ENCODE data around the gene PHC1.

Gene PHC1

DNA sequence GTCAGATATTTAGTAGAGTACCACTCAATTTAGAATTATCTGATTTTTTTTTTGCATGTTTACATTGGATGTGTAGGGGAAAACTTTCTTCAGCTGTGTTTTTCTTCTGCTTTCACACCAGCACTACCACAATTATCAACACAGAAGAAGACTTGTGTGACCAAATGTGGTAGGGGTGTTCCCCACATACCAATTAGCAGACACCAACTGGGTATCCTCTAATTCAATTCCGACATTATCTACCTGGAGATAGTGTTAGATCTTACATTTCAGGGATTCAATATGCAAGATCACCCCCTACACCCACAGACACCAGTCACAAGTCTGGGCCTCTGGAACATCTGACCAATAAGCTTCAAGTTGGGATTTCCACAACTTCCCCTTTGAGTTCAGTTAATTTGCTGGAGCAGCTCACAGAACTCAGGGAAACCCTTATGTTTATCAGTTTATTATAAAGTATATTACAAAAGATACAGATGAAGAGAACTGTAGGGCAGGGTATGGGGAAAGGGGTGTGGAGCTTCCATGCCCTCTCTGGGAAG, 71.0 kb downstream of the PHC1 start:
- no peaks in the 10 kb centered on the region for H3K4me1 ChIP-seq
- no peak for DNase-seq
- no peak overlapping the region for H3K4me3 ChIP-seq
- no peaks in the 10 kb centered on the region for H3K36me3 ChIP-seq
- intact Hi-C loops (cut with DNase I; ENCODE audit: low total_unique reads), result no loop called here
- no peaks in the 10 kb centered on the region for H3K27me3 ChIP-seq
- H3K9me3 ChIP-seq, result peaks cover 0 to 6% (median 0%) of the 10 kb centered on the region in 3 donors
- TF ChIP-seq, protein P1, sequence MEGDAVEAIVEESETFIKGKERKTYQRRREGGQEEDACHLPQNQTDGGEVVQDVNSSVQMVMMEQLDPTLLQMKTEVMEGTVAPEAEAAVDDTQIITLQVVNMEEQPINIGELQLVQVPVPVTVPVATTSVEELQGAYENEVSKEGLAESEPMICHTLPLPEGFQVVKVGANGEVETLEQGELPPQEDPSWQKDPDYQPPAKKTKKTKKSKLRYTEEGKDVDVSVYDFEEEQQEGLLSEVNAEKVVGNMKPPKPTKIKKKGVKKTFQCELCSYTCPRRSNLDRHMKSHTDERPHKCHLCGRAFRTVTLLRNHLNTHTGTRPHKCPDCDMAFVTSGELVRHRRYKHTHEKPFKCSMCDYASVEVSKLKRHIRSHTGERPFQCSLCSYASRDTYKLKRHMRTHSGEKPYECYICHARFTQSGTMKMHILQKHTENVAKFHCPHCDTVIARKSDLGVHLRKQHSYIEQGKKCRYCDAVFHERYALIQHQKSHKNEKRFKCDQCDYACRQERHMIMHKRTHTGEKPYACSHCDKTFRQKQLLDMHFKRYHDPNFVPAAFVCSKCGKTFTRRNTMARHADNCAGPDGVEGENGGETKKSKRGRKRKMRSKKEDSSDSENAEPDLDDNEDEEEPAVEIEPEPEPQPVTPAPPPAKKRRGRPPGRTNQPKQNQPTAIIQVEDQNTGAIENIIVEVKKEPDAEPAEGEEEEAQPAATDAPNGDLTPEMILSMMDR (IDR thresholded peaks at IDR 0.05), result no peak
- no peak overlapping the region for H3K27ac ChIP-seq

DNA sequence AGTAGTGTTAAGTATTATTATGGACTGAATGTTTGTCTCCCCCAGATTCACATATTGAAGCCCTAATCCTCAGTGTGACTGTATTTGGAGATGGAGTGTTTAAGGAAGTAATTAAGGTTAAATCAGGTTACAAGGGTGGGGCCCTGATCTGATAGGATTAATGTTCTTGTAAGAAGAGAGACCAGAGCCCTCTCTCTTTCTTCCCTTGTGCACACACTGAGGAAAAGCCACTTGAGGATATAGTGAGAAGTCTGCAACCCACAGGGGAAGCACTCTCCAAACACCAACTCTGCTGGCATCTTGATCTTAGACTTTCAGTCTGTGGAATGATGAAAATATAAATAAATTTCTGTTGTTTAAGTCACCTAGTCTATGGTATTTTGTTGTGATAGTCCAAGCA, 72.9 kb downstream of the PHC1 start:
- no peak overlapping the region for H3K27ac ChIP-seq
- no peaks in the 10 kb centered on the region for H3K9me3 ChIP-seq
- H3K4me3 ChIP-seq, result no peak overlapping the region
- no peaks in the 10 kb centered on the region for H3K36me3 ChIP-seq
- intact Hi-C loops (cut with DNase I; ENCODE audit: low total_unique reads), result no loop called here
- H3K4me1 ChIP-seq, result no peaks in the 10 kb centered on the region
- no peak for DNase-seq
- TF ChIP-seq, protein P1 (IDR thresholded peaks at IDR 0.05), result no peak
- no peaks in the 10 kb centered on the region for H3K27me3 ChIP-seq

DNA sequence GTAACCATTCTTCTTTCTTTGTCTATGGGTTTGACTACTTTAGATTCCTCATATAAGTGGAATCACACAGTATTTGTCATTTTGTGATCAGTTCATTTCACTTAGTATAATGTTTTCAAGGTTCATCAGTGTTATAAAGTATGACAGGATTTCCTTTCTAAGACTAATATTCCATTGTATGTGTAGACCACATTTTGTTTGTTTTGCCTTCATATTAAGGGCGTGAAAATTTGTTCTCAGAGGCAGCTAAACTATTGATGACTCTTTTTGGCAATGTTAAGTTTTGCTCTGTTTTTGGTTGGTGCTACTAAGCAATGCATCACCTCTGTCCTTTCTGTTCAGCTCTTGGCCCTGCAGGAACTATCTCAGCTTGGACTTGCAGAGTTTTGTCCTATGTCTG, 73.4 kb downstream of the PHC1 start:
- H3K9me3 ChIP-seq, result no peaks in the 10 kb centered on the region
- no peak overlapping the region for H3K27ac ChIP-seq
- no peaks in the 10 kb centered on the region for H3K36me3 ChIP-seq
- H3K4me1 ChIP-seq, result no peaks in the 10 kb centered on the region
- TF ChIP-seq, protein P1 (IDR thresholded peaks at IDR 0.05), result no peak
- no peak for DNase-seq
- intact Hi-C loops (cut with DNase I; ENCODE audit: low total_unique reads), result no loop called here
- H3K4me3 ChIP-seq, result no peak overlapping the region
- H3K27me3 ChIP-seq, result no peaks in the 10 kb centered on the region

DNA sequence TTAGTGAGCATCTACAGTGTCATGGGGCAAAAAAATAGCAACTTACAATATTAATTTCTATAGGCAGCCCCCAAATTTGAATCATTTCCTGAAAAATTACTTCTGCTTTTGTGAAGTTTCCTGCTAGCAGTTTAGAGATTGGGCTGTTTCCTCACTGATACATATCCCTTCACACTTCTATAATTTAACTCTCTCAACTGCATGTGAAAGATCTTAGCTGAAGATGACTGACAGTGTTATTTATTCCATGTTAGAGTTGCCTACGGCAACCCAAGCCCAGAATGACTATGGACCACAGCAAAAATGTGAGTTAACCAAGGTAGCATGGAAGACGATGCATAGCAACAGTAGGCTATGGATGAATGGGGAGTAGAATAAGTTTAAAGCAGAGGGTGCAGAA, 75.1 kb downstream of the PHC1 start, which contains the start of gene KLRG1:
KLRG1 (plus strand) TSS at position 134 of the 400 bp plus-strand sequence; CDS start at position 224, 90 bp downstream.
- H3K36me3 ChIP-seq, result no peaks in the 10 kb centered on the region
- no peak for DNase-seq
- no peaks in the 10 kb centered on the region for H3K9me3 ChIP-seq
- no peak within 1 kb of the TSS for H3K27ac ChIP-seq
- TF ChIP-seq, protein P1 (IDR thresholded peaks at IDR 0.05), result no peak
- intact Hi-C loops (cut with DNase I; ENCODE audit: low total_unique reads), result no loop called here
- no peaks in the 10 kb centered on the region for H3K27me3 ChIP-seq
- H3K4me3 ChIP-seq, result no peak within 1 kb of the TSS
- no peaks in the 10 kb centered on the region for H3K4me1 ChIP-seq

All from tibial artery (tissue), 4 donors.